Measurements from ENCODE around the gene ZBTB44.
"Not testable (repeated sequence)": the region's sequence is repeated elsewhere in the genome, so short reads cannot be mapped to it uniquely, and the experiment has no call there.

The ZBTB44 gene

DNA sequence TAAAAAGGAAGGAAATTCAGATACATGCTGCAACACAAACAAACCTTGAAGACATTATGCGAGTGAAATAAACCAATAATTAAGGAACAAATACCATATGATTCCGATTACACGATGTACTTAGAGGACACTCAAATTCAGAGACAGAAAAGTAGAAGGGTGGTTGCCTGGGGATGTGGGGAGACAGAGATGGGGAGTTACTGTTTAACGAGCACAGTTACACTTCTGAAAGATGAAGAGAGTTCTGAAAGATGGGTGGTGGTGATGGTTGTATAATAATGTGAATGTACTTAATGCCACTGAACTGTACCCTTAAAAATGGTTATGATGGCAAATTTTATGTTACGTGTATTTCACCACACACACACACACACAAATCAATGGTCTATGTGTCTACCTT is 14.7 kb downstream of the ZBTB44 start:
- Mint-ChIP-seq H3K27me3 (no peaks in the 10 kb centered on the region), H3K4me3 (peak overlapping the region; percentile 29 to 42)

DNA sequence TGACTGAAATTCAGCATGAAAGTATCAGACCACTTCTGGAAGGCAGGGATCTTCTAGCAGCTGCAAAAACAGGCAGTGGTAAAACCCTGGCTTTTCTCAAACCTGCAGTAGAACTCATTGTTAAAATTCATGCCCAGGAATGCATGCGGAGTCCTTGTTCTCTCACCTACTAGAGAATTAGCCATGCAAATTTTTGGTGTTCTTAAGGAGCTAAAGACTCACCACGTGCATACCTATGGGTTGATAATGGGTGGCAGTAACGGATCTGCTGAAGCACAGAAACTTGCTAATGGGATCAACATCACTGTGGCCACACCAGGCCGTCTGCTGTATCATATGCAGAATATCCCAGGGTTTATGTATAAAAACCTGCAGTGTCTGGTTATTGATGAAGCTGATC is 19.1 kb downstream of the ZBTB44 start:
- no peak overlapping the region for H3K4me3 Mint-ChIP-seq
- peaks cover 17 to 35% of the 10 kb centered on the region in 2 donors for H3K4me1 Mint-ChIP-seq
- ATAC-seq (replicated peaks) (no peak), DNase-seq (no peak)
- no peaks in the 10 kb centered on the region for H3K27me3 Mint-ChIP-seq
- H3K36me3 Mint-ChIP-seq: peaks cover 5 to 13% of the 10 kb centered on the region in 2 donors
- H3K27ac Mint-ChIP-seq: no peak overlapping the region
- H3K9me3 Mint-ChIP-seq: no peaks in the 10 kb centered on the region

More for the DNA sequence above, 14.7 kb downstream of the ZBTB44 start:
- DNase-seq (no peak), ATAC-seq (replicated peaks) (no peak)
- Mint-ChIP-seq H3K9me3 (peaks cover 4% of the 10 kb centered on the region in 2 donors), H3K4me1 (peaks cover 33 to 52% of the 10 kb centered on the region in 2 donors), H3K36me3 (peaks cover 11 to 27% of the 10 kb centered on the region in 2 donors), H3K27ac (peak overlapping the region; percentile 48)

DNA sequence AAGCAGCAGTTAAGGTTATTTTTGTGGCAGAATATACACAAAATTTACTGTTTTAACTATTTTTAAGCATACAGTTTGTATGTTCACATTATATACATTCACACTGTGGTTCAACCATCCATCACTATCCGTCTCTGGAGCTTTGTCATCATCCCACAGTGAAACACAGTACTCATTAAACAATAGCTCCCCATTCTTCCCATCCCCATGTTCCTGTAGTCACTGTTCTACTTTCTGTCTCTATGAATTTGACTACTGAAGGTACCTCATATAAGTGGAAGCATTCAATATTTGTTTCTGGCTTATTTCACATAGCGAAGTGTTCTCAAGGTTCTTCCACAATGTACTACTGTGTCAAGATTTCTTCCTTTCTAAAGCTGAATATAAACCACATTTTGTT is 32.6 kb downstream of the ZBTB44 start:
- DNase-seq: no peak
- Mint-ChIP-seq H3K9me3 (peaks cover 7 to 9% of the 10 kb centered on the region in 2 donors), H3K4me3 (no peak overlapping the region), H3K27me3 (no peaks in the 10 kb centered on the region), H3K27ac (no peak overlapping the region), H3K36me3 (peaks cover 21 to 42% of the 10 kb centered on the region in 2 donors), H3K4me1 (peaks cover 9 to 15% of the 10 kb centered on the region in 2 donors)
- ATAC-seq (replicated peaks): no peak

DNA sequence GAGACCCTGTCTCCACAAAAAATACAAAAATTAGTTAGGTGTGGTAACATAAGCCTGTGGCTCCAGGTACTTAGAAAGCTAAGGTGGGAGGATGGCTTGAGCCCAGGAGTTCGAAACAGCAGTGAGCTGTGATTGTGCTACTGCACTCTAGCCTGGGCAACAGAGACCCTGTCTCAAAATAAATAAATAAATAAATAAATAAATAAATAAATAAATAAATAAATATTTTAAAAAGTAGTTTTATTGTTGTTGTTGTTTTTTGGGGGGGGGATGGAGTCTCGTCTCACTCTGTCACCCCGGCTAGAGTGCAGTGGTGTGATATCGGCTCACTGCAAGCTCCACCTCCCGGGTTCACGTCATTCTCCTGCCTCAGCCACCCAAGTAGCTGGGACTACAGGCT is 33.4 kb downstream of the ZBTB44 start:
- not testable (repeated sequence) for H3K4me3 Mint-ChIP-seq
- H3K36me3 Mint-ChIP-seq: peaks cover 21 to 44% of the 10 kb centered on the region in 2 donors

DNA sequence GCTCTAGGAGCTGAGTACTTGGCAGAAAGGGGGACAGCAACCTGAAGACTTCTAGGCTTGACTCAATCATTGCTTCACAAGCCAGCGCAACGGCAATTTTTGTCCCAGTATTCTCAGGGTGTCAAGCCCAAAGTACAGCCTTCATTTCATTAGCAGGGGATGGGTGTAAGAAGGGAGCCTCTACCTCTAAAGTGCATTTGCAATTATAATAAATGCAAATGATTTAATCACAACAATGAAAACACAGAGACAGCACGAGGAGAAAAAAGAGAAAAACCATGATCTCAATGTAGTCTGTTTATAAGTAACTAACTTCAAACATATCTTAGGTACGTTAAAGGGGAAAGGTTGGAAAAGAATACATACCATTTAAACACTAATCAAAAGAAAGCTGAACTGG is 34.7 kb downstream of the ZBTB44 start:
- DNase-seq (no peak), ATAC-seq (replicated peaks) (no peak)
- Mint-ChIP-seq H3K27ac (no peak overlapping the region), H3K36me3 (peaks cover 21 to 40% of the 10 kb centered on the region in 2 donors), H3K9me3 (peaks cover 8 to 9% of the 10 kb centered on the region in 2 donors), H3K27me3 (no peaks in the 10 kb centered on the region), H3K4me3 (no peak overlapping the region), H3K4me1 (peaks cover 7 to 15% of the 10 kb centered on the region in 2 donors)

More for the DNA sequence above, 33.4 kb downstream of the ZBTB44 start:
- H3K27me3 Mint-ChIP-seq; H3K9me3 Mint-ChIP-seq; ATAC-seq (replicated peaks); H3K27ac Mint-ChIP-seq; DNase-seq: not testable (repeated sequence)
- H3K4me1 Mint-ChIP-seq: peaks cover 8 to 15% of the 10 kb centered on the region in 2 donors

DNA sequence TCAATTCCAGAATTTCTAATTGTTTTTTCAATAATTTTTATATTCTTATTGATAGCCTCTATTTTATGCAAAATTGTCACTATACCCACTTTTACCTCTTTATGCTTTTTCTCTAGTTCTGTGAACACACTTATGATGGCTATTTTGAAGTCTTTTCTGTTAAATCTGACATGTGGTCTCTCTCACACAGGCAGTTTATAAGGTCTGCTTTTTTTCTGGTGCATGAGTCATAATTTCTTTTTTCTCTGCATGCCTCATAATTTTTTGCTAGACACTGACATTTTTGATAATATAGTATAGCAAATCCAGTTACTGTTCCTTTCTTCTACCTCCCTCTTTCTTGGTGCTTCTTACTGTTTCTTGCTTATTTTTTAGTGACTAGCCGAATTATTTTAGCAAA is 36.0 kb downstream of the ZBTB44 start:
- Mint-ChIP-seq H3K27ac (peak overlapping the region; percentile 66), H3K27me3 (no peaks in the 10 kb centered on the region), H3K9me3 (peaks cover 8 to 9% of the 10 kb centered on the region in 2 donors), H3K4me3 (no peak overlapping the region), H3K36me3 (peaks cover 21 to 40% of the 10 kb centered on the region in 2 donors), H3K4me1 (peaks cover 7 to 15% of the 10 kb centered on the region in 2 donors)
- no peak for DNase-seq
- ATAC-seq (replicated peaks): peak in 1 of 2 donors; percentile 14

DNA sequence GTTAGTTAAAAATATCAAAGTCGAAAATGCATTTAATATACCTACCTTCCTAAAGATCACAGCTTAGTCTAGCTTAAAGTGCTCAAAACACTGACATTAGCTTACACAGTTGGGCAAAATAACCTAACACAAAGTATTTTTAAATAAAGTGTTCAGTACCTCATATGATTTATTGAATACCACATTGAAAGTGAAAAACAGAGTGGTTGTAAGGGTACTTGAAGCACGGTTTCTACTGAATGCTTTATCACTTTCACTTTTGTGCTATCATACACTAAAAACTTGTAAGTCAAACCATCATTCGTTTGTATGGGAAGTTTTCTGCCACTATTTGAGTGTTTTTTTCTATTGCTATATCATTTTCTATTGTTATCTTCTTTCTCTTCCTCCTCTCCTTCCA is 36.6 kb downstream of the ZBTB44 start:
- no peak for DNase-seq
- Mint-ChIP-seq H3K27ac (no peak overlapping the region), H3K36me3 (peaks cover 21 to 40% of the 10 kb centered on the region in 2 donors), H3K9me3 (peaks cover 8 to 9% of the 10 kb centered on the region in 2 donors), H3K4me1 (peaks cover 7 to 15% of the 10 kb centered on the region in 2 donors), H3K27me3 (no peaks in the 10 kb centered on the region), H3K4me3 (no peak overlapping the region)
- ATAC-seq (replicated peaks): no peak

DNA sequence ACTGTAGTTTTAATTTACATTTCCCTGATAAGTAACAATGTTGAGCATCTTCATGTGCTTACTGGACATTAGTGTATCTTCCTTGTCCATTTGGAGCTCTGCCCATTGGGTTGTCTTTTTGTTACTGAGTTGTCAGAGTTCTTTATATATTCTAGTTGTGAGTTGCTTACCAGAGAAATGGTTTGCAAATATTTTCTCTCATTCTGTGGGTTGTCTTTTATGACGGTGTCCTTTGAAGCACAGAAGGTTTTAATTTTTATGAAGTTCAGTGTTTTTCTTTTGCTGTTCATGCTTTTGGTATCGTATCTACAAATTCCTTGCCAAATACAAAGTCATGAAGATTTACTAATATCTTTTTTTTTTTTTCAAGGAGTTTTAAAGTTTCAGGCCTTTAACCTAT is 42.4 kb downstream of the ZBTB44 start:
- H3K27me3 Mint-ChIP-seq: no peaks in the 10 kb centered on the region
- peaks cover 1 to 10% of the 10 kb centered on the region in 2 donors for H3K36me3 Mint-ChIP-seq
- ATAC-seq (replicated peaks) (no peak), DNase-seq (no peak)
- peaks cover 9 to 17% of the 10 kb centered on the region in 2 donors for H3K4me1 Mint-ChIP-seq
- no peak overlapping the region for H3K4me3 Mint-ChIP-seq
- H3K27ac Mint-ChIP-seq: no peak overlapping the region
- H3K9me3 Mint-ChIP-seq: peaks cover 0 to 3% of the 10 kb centered on the region in 2 donors

DNA sequence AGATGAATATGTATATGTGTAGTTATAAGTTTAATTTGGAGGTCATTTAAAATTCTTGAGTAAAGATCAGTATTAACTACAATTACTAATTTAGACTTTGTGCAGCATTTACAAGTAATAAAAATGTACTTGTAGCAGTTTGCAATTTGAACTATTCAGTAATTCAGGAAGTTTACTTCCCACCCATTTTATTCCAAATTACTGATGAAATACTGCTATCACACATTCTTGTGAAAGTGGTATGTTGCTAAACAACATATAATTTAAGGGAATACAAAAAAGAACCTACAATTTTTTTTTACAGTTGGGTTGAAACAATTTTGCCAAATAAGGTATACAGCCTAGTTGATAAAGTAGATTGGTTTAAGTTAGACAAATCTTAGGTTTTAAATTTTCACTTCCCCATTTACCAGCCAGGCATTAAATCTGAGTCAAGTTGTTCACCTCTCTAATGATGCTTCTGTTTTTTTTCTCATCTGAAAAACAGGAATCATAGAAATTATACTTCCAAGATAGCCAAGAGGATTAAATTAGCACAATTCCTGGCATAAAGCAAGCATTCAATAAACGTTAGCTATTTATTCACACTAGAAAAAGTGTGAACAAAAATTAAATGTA is 45.3 kb downstream of the ZBTB44 start:
- Mint-ChIP-seq H3K27ac (no peak overlapping the region), H3K27me3 (no peaks in the 10 kb centered on the region), H3K4me3 (no peak overlapping the region), H3K9me3 (no peaks in the 10 kb centered on the region), H3K4me1 (peaks cover 12 to 29% of the 10 kb centered on the region in 2 donors), H3K36me3 (peaks cover 12 to 16% of the 10 kb centered on the region in 2 donors)
- ATAC-seq (replicated peaks) (peak; percentile 98 to 99), DNase-seq (no peak)

DNA sequence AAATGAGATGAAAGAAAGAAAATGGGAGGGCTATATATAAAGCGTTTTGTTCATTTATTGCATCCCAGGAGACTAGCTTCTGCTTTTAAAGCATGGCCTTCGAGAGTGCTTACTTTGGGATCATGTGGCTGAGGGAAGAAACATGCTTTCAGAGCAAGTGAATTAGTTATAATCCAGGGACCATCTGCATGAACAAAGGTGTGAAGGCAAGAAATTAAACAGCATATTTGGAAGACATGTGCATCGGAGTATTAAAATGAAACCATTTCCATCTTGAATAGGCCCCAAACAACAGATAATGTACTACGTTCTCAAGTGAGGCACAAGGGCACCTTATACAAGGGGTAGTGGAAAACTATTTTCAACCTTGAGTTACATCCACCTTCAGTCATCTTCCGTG is 51.4 kb downstream of the ZBTB44 start:
- H3K4me3 Mint-ChIP-seq: no peak overlapping the region
- DNase-seq (no peak), ATAC-seq (replicated peaks) (no peak)
- H3K27ac Mint-ChIP-seq: no peak overlapping the region
- H3K27me3 Mint-ChIP-seq: no peaks in the 10 kb centered on the region
- H3K9me3 Mint-ChIP-seq: peaks cover 4 to 5% of the 10 kb centered on the region in 2 donors
- H3K4me1 Mint-ChIP-seq: peaks cover 20 to 45% of the 10 kb centered on the region in 2 donors
- H3K36me3 Mint-ChIP-seq: peaks cover 29 to 41% of the 10 kb centered on the region in 2 donors

DNA sequence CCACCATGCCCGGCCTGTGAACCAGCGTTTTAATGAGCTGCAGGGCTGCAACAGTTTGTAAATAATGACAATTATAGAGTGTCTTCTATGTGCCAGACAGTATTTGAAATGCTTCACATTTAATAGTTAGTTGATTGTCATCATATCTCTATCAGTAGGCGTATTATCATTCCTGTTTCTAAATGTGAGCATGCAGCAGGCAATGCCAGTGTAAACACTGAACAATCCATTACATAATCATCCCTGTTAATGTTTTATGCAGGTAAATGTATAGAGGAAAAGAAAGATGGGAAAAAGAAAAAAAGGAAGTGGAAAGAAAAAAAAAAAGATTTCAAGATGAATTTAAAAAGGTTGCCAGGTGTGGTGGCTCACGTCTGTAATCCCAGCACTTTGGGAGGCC is 52.3 kb downstream of the ZBTB44 start:
- no peak for ATAC-seq (replicated peaks)
- Mint-ChIP-seq H3K27me3 (no peaks in the 10 kb centered on the region), H3K9me3 (peaks cover 4 to 6% of the 10 kb centered on the region in 2 donors), H3K27ac (no peak overlapping the region), H3K4me3 (no peak overlapping the region), H3K4me1 (peaks cover 23 to 46% of the 10 kb centered on the region in 2 donors), H3K36me3 (peaks cover 31 to 48% of the 10 kb centered on the region in 2 donors)
- no peak for DNase-seq

DNA sequence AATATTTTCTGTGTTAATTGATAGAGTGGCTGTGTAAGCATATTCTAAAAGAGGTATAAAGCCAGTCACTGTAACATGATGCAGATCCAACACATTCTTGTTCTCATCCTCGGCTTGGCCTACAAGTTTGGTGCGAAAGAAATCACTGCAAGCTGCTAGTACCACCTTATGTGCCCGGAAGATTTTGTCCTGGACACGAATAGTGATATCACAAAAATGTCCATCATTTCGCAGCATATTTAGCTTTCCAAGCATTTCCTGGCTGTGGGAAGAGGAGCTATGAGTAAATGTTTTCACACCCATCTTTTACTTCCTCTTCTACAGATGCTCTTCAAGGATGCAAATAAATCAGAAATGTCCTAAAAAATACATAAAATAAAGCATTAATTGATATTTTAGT is 53.1 kb downstream of the ZBTB44 start:
- ATAC-seq (replicated peaks) (no peak), DNase-seq (no peak)
- peaks cover 30 to 50% of the 10 kb centered on the region in 2 donors for H3K36me3 Mint-ChIP-seq
- no peak overlapping the region for H3K4me3 Mint-ChIP-seq
- H3K27ac Mint-ChIP-seq: no peak overlapping the region
- H3K4me1 Mint-ChIP-seq: peaks cover 28 to 54% of the 10 kb centered on the region in 2 donors
- no peaks in the 10 kb centered on the region for H3K27me3 Mint-ChIP-seq
- H3K9me3 Mint-ChIP-seq: peaks cover 4 to 6% of the 10 kb centered on the region in 2 donors

DNA sequence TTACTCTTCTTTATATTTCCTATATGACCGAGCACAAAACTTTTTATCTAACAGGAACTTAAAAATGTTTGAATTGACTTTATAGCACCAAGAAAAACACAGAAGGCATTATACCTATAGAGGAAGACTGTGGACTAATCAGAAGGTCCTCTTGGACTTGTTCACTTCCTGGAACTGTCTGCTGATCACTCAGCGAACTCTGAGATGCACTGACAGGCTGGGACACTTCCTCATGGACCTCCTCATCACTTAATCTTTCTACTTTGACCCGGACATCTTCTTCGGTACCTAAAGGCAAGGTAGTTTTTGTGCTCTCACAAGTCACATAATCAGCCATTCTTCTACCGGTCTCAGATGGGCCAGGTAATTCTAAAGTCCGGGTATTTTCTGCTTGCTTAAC is 54.0 kb downstream of the ZBTB44 start:
- no peak overlapping the region for H3K4me3 Mint-ChIP-seq
- no peak overlapping the region for H3K27ac Mint-ChIP-seq
- DNase-seq: no peak
- peaks cover 33 to 57% of the 10 kb centered on the region in 2 donors for H3K4me1 Mint-ChIP-seq
- no peaks in the 10 kb centered on the region for H3K27me3 Mint-ChIP-seq
- H3K36me3 Mint-ChIP-seq: peaks cover 28 to 51% of the 10 kb centered on the region in 2 donors
- H3K9me3 Mint-ChIP-seq: peaks cover 4 to 6% of the 10 kb centered on the region in 2 donors
- ATAC-seq (replicated peaks): no peak

DNA sequence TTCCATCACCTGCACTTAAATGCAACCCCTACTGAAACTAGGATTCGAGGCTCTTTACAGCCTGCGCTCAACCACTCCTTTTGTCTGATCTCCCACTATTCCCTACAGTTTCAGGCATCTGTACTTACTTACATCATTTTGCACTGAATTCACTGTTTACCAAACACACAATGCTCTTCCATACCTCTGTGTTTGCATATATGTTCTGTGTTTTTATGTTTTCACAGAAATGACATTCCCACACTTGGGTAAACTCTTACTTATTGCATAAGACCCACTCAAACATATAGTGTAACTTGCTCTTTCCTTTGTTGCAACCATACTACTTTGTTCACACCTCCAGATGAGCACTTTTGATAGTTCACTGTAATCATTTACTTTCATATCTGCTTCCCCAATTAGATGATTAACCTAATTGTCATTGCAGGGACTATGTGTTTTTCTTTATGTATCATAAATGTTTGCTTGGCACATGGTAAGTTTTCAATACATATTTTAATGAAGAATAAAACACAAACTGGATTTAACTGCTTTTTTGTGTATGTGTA is 54.6 kb downstream of the ZBTB44 start:
- peaks cover 37 to 59% of the 10 kb centered on the region in 2 donors for H3K4me1 Mint-ChIP-seq
- H3K27ac Mint-ChIP-seq: no peak overlapping the region
- peaks cover 4 to 6% of the 10 kb centered on the region in 2 donors for H3K9me3 Mint-ChIP-seq
- H3K27me3 Mint-ChIP-seq: no peaks in the 10 kb centered on the region
- no peak overlapping the region for H3K4me3 Mint-ChIP-seq
- H3K36me3 Mint-ChIP-seq: peaks cover 29 to 52% of the 10 kb centered on the region in 2 donors
- DNase-seq (no peak), ATAC-seq (replicated peaks) (no peak)

DNA sequence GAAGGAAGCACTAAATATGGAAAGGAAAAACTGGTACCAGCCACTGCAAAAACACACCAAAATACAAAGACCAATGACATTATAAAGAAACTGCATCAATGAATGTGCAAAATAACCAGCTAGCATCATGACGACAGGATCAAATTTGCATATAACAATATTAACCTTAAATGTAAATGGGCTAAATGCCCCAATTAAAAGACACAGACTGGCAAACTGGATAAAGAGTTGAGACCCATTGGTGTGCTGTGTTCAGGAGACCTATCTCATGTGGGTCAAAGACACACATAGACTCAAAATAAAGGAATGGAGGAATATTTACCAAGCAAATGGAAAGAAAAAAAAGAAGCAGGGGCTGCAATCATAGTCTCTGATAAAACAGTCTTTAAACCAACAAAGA is 63.0 kb downstream of the ZBTB44 start:
- not testable (repeated sequence) for H3K27ac Mint-ChIP-seq; H3K4me3 Mint-ChIP-seq; ATAC-seq (replicated peaks); H3K9me3 Mint-ChIP-seq; H3K27me3 Mint-ChIP-seq; DNase-seq
- peaks cover 25 to 42% of the 10 kb centered on the region in 2 donors for H3K36me3 Mint-ChIP-seq
- peaks cover 33 to 34% of the 10 kb centered on the region in 2 donors for H3K4me1 Mint-ChIP-seq

Measured in stimulated activated naive B cell treated with anti-CD40 and anti-IgM and Interleukin-4, amounts not matched to agents 10 μg/mL and 1 μg/mL and 100 μg/mL, for 72 hours (primary cell).